ENCODE measurements around the gene SOX18. TPM values are rescaled to one million over a fixed set of nuclear protein-coding genes. Genes with fewer than 3 reads are reported as not detected.

Gene SOX18
- total and polyA plus RNA-seq, 2 of the 13 experiments (the other 11 are each of a cell fraction or from before 2014, with no cell fraction given) = 1.6 to 1.9 TPM

DNA sequence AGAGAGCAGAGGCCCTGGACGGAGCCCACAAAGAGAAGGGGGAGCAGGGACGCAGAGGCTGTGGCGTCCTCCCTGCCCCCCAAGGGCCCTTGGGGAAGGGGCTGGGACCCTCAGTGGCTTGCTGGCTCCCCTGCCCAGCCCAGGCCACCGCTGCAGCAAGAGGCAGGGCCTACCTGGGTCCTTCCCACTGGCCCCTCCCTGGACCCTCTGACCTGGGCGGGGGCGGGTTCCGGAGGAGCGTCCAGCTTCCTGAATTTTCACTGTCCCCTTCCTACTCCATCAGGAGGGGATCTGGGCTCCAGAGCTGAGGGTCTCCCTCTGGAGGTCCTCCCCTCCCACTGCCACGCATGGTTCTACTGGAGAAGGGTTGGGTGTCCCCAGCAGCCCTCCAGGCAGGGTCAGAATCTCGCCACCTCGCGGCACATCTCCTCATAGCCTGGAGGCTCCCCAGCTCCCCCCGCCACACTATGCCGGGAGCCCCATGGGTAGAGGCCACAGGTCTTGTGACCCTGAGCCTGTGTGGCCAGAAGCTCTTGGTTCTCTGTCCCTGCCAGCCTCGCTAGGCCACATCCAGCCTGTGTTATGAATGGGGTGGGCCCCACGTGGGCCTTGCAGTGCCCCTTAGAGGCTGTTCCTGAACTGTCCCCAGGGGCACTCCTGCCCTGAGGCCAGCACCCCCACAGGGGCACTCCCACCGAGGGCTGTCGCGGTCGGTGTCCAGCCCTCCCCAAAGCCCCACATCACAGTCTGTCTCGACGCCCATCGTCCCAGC is 1.0 kb upstream of the SOX18 start (continued):
- peak; percentile 12; the same call in 1 of the 2 replicates for TF ChIP-seq NCOA2 (CRISPR knock-in tag; IDR thresholded peaks at IDR 0.05)
- no peak for TF ChIP-seq ZNF776 (CRISPR knock-in tag; IDR thresholded peaks at IDR 0.05)
- TF ChIP-seq, protein P1, sequence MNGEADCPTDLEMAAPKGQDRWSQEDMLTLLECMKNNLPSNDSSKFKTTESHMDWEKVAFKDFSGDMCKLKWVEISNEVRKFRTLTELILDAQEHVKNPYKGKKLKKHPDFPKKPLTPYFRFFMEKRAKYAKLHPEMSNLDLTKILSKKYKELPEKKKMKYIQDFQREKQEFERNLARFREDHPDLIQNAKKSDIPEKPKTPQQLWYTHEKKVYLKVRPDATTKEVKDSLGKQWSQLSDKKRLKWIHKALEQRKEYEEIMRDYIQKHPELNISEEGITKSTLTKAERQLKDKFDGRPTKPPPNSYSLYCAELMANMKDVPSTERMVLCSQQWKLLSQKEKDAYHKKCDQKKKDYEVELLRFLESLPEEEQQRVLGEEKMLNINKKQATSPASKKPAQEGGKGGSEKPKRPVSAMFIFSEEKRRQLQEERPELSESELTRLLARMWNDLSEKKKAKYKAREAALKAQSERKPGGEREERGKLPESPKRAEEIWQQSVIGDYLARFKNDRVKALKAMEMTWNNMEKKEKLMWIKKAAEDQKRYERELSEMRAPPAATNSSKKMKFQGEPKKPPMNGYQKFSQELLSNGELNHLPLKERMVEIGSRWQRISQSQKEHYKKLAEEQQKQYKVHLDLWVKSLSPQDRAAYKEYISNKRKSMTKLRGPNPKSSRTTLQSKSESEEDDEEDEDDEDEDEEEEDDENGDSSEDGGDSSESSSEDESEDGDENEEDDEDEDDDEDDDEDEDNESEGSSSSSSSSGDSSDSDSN (CRISPR knock-in tag; IDR thresholded peaks at IDR 0.05) = peak; percentile 82
- no peak; the same call in 1 of the 2 replicates for TF ChIP-seq ZNF383 (CRISPR knock-in tag; IDR thresholded peaks at IDR 0.05; ENCODE audit: borderline replicate concordance)
- TF ChIP-seq HCFC1 (IDR thresholded peaks at IDR 0.05; ENCODE audit: low read depth, low read length) = no peak
- peak; percentile 75; the same call in 1 of the 2 replicates for TF ChIP-seq ZSCAN9 (CRISPR knock-in tag; IDR thresholded peaks at IDR 0.05; ENCODE audit: borderline replicate concordance)
- 0 out of 2 replicates have a peak, but pooled peaks have one; percentile 5 for TF ChIP-seq NFE2 (CRISPR knock-in tag; IDR thresholded peaks at IDR 0.05)
- peak; percentile 91; the same call in 1 of the 2 replicates for TF ChIP-seq MYC (CRISPR knock-in tag; IDR thresholded peaks at IDR 0.05; ENCODE audit: borderline replicate concordance)
- TF ChIP-seq, protein P2, sequence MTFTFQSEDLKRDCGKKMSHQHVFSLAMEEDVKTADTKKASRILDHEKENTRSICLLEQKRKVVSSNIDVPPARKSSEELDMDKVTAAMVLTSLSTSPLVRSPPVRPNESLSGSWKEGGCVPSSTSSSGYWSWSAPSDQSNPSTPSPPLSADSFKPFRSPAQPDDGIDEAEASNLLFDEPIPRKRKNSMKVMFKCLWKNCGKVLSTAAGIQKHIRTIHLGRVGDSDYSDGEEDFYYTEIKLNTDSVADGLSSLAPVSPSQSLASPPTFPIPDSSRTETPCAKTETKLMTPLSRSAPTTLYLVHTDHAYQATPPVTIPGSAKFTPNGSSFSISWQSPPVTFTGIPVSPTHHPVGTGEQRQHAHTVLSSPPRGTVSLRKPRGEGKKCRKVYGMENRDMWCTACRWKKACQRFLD (CRISPR knock-in tag; IDR thresholded peaks at IDR 0.05; ENCODE audit: borderline replicate concordance) = peak; percentile 67; the same call in 1 of the 2 replicates
- TF ChIP-seq ZFP41 (CRISPR knock-in tag; IDR thresholded peaks at IDR 0.05; ENCODE audit: borderline replicate concordance) = peak; percentile 39; the same call in 1 of the 2 replicates
- TF ChIP-seq, protein P3, sequence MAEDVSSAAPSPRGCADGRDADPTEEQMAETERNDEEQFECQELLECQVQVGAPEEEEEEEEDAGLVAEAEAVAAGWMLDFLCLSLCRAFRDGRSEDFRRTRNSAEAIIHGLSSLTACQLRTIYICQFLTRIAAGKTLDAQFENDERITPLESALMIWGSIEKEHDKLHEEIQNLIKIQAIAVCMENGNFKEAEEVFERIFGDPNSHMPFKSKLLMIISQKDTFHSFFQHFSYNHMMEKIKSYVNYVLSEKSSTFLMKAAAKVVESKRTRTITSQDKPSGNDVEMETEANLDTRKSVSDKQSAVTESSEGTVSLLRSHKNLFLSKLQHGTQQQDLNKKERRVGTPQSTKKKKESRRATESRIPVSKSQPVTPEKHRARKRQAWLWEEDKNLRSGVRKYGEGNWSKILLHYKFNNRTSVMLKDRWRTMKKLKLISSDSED (CRISPR knock-in tag; IDR thresholded peaks at IDR 0.05) = 0 out of 2 replicates have a peak, but pooled peaks have one; percentile 18
- no peak for TF ChIP-seq SRSF9 (IDR thresholded peaks at IDR 0.05; ENCODE audit: borderline replicate concordance, insufficient read depth, low read depth, low read length, poor library complexity, severe bottlenecking)
- peak; percentile 42; the same call in 1 of the 2 replicates for TF ChIP-seq GZF1 (CRISPR knock-in tag; IDR thresholded peaks at IDR 0.05)
- peak; percentile 90 for TF ChIP-seq ZNF501 (CRISPR knock-in tag; IDR thresholded peaks at IDR 0.05)
- no peak for TF ChIP-seq ZNF878 (CRISPR knock-in tag; IDR thresholded peaks at IDR 0.05)
- peak; percentile 70; the same call in 1 of the 2 replicates for TF ChIP-seq ZNF264 (CRISPR knock-in tag; IDR thresholded peaks at IDR 0.05)
- peak; percentile 79; the same call in 1 of the 2 replicates for TF ChIP-seq ARHGAP35 (CRISPR knock-in tag; IDR thresholded peaks at IDR 0.05; ENCODE audit: borderline replicate concordance)
- TF ChIP-seq, protein P4, sequence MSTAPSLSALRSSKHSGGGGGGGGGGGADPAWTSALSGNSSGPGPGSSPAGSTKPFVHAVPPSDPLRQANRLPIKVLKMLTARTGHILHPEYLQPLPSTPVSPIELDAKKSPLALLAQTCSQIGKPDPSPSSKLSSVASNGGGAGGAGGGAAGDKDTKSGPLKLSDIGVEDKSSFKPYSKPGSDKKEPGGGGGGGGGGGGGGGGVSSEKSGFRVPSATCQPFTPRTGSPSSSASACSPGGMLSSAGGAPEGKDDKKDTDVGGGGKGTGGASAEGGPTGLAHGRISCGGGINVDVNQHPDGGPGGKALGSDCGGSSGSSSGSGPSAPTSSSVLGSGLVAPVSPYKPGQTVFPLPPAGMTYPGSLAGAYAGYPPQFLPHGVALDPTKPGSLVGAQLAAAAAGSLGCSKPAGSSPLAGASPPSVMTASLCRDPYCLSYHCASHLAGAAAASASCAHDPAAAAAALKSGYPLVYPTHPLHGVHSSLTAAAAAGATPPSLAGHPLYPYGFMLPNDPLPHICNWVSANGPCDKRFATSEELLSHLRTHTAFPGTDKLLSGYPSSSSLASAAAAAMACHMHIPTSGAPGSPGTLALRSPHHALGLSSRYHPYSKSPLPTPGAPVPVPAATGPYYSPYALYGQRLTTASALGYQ (CRISPR knock-in tag; IDR thresholded peaks at IDR 0.05) = peak; percentile 85; the same call in 1 of the 2 replicates
- TF ChIP-seq TBX2 (CRISPR knock-in tag; IDR thresholded peaks at IDR 0.05; ENCODE audit: borderline replicate concordance) = peak; percentile 76
- TF ChIP-seq KDM1A (CRISPR knock-in tag; IDR thresholded peaks at IDR 0.05) = no peak
- peak; percentile 36; the same call in 1 of the 2 replicates for TF ChIP-seq ZNF839 (CRISPR knock-in tag; IDR thresholded peaks at IDR 0.05; ENCODE audit: borderline replicate concordance)
- TF ChIP-seq ZNF468 (CRISPR knock-in tag; IDR thresholded peaks at IDR 0.05) = 0 out of 2 replicates have a peak, but pooled peaks have one; percentile 77

All from HepG2 (cell line).